Midbrain (tissue), 1 donor: ENCODE measurements around the gene PKNOX1.
A peak's percentile ranks its signal among the peaks of the same experiment; 100 is the strongest.
"Not testable (repeated sequence)": the region's sequence is repeated elsewhere in the genome, so short reads cannot be mapped to it uniquely, and the experiment has no call there.

ENCODE experiments used
- DNase-seq: peaks from one replicate; lab custom pipeline; 2025; lab: John Stamatoyannopoulos, UW

The PKNOX1 gene

DNA sequence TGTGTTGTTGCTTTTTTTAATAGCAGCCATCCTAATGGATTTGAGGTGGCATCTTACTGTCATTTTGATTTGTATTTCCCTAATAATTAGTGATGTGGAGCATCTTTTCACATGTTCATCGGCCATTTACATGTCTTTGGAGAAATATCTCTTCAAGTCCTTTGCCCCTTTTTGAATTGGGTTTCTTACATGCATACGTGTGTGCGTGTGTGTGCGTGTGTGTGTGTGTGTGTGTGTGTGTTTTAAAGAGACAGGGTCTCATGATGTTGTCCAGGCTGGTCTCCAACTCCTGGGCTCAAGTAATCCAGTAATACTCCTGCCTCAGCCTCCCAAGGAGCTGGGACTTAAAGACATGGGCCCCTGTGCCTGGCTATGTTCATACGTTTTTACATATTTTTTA, 9.5 kb downstream of the PKNOX1 start:
- no peak for DNase-seq

DNA sequence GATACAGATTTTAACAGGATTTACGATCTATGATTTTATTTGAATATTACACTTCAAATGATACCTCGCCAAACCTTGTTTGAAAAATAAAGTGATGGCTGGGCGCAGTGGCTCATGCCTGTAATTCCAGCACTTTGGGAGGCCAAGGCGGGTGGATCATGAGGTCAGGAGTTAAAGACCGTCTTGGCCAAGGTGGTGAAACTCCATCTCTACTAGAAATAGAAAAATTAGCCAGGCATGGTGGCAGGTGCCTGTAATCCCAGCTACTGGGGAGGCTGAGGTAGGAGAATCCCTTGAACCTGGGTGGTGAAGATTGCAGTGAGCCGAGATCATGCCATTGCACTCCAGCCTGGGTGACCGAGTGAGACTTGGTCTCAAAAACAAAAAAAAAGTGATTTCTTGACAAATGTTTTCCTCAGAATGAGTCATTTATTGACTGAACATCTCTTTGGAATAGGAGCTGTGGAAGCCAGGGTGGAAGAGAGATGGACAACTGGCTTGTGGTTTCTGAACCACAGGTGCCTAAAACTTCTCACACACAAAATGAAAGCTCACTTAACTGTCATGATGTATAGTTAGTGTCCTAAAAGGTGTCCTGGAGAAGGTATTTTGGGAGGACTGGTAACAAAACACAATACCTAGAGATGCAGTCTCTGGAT, 11.9 kb downstream of the PKNOX1 start:
- DNase-seq = no peak

DNA sequence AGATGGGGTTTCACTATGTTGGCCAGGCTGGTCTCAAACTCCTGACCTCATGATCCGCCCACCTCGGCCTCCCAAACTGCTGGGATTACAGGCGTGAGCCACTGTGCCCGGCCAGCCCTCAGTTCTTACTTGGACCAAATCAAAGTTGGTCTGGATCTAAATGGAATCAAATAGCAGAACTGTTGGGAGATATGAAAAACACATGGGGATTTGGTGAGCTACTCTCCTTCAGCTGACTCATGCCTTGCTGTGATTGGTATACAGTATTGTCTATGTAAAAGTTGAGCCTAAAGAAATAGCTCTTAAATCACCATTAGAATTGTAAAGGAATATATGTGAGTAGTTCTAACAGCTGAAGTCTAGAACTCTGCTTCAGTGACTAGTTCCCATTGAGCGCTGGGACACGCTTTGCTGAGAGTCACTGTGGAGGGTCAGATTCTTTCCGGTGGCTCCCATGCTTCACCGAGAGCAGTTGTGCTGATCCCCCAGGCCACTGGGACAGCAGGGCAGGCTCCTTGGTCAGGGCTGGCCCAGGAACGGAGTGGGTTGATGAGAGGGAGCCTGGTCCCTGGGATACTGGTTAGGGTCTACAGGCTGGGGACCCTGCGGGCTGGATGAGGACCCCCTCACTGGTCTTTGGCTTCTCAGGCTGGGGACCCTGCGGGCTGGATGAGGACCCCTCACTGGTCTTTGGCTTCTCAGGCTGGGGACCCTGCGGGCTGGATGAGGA, 14.0 kb downstream of the PKNOX1 start:
- no peak for DNase-seq

DNA sequence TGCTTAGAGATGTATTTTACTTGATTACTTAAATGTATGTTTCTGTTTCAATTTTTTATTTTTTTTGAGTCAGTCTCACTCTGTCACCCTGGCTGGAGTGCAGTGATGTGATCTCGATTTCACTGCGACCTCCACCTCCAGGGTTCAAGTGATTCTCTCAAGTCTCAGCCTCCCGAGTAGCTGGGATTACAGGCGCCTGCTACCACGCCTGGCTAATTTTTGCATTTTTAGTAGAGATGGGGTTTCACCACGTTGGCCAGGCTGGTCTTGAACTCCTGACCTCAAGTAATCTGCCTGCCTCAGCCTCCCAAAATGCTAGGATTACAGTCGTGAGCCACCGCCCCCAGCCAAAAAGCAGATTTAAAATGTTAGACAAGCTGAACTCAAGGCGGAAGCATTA, 15.0 kb downstream of the PKNOX1 start:
- not testable (repeated sequence) for DNase-seq

DNA sequence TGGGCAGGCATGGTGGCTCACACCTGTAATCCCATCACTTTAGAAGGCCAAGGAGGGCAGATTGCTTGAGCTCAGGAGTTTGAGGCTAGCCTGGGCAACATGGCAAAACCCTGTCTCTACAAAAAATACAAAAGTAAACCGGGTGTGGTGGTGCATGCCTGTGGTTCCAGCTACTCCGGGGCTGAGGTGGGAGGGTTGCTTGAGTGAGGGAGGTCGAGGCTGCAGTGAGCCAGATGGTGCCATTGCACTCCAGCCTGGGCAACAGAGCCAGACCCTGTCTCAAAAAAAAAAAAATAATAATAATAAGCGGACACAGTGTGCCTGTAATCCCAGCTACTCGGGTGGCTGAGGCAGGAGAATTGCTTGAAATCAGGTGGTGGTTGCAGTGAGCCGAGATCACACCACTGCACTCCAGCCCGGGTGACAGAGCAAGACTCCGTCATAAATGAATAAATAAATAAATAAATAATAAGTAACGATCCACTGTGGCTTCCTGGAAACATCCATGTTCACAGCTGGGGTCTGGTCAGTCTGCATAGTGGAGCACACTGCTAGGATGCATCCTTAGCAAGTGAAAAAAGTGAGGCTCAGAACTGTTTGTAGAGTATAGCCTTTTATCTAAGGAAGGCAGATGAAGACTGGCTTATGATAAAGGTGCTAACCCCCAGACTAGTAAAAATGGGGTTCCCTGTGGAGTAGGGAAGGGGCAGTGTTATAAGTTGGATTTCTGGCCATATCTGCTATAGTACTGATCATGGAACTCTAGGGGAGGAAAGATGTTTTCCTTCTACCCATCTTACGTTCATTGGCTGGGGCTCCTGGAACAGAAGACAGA, 15.7 kb downstream of the PKNOX1 start:
- no peak for DNase-seq

DNA sequence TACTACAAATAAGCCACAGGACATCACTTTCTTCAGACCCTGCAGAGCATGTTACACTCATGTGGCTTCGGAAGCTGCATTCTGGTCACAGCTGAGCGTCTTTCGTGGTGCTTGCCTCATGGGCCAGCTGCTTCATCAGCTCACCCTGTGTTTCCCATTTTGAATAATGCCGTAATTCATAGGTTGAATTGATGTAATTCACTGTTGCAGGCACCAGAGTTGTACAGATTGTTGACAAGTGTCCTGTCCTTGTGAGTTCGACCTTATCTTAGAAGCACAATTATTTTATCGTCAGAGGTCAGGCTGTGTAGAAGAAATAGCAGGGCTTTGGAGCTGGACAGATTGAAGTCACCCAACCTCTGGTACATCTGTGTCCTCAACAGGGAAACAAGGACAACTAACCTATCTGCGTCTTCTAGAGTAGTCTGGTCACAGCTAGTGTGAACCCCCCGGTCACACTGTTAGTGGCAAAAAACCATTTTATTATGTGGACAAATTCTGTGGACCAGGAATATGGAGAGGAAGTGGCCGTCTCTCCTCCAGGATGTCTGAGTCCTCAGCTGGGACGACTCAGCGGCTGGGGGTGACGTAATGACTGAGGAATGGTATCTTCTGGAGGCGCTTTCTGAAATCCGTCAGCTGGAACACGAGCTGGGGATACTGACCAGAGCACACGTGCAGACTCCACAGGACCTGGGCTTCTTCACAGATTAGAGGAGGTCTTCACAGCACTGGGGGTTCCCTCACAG, 17.8 kb downstream of the PKNOX1 start:
- no peak for DNase-seq

DNA sequence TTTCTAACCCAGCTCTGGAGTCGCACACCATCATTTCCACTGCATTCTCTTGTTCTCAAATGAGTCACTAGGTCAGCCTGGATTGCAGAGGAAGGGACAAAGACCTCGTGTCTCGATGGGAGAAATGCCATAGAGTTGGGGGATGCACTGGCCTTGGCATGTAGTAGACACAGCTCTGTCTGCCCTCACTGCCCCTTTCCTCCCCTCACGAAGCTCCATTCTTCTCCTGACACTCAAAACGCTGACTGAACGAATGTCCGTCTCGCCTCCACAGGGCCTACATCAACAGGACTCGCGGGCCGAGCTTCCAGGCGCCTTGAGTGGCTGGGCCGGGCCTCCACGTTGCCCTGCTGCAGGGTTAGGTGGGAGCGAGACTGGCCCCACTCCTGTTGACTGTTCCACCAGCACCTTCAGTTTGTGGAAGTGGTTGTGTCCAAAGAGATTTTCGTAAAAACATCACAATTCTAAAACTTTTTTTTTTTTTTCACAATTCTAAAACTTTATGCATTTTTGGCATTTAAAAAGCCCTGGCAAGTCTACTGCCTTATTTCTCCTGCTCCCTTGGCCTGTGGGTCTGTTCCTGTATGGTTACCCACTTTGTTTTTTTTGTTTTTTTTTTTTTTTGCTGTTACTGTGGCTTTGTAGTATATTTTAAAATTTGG, 18.8 kb downstream of the PKNOX1 start:
- DNase-seq = no peak

DNA sequence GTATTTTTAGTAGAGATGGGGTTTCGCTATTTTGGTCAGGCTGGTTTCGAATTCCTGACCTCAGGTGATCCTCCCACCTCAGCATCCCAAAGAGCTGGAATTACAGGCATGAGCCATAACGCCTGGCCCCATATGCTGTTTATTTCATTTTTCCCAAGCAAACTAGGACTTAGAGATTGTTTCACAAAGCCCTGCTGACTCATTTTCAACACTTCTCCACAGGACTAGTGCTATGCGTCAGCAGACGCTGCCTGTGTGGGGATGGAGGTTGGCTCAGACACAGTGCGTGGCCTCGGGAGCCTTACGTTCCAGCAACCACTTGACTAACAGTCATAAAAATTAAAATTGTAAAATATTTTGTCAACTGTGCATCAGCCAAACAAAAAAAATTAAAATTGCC, 22.7 kb downstream of the PKNOX1 start:
- DNase-seq = no peak

DNA sequence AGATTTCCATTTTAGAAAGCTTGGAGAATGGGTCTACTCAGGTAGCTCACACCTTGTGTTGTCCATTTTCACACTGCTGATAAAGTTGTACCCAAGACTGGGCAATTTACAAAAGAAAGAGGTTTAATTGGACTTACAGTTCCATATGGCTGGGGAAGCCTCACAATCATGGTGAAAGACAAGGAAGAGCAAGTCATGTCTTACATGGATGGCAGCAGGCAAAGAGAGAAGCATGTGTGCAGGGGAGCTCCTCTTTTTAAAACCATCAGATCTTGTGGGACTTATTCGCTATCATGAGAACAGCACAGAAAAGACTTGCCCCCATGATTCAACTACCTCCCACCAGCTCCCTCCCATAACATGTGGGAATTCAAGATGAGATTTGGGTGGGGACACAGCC, 23.6 kb downstream of the PKNOX1 start:
- not testable (repeated sequence) for DNase-seq

DNA sequence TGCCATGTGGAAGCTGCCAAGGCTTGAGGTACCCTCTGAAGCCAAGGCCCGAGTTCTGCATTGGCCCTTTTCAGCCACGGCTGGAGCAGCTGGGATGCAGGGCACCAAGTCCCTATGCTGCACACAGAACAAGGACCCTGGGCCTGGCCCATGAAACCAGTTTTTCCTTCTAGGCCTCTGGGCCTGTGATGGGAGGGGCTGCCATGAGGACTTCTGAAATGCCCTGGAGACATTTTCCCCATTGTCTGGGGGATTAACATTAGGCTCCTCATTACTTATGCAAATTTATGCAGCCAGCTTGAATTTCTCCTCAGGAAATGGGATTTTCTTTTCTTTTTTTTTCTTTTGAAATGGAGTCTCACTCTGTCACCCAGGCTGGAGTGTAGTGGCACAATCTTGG, 24.8 kb downstream of the PKNOX1 start:
- not testable (repeated sequence) for DNase-seq

DNA sequence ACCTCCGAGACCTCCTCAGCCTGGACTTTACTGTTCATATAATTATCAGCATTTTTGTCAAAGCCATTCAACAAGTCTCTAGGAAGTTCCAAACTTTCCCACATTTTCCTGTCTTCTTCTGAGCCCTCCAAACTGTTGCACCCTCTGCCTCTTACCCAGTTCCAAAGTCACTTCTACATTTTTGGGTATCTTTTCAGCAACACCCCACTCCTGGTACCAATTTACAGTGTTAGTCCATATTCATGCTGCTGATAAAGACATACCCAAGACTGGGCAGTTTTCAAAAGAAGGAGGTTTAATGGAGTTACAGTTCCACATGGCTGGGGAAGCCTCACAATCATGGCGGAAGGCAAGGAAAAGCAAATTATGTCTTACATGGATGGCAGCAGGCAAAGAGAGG, 25.7 kb downstream of the PKNOX1 start:
- not testable (repeated sequence) for DNase-seq

DNA sequence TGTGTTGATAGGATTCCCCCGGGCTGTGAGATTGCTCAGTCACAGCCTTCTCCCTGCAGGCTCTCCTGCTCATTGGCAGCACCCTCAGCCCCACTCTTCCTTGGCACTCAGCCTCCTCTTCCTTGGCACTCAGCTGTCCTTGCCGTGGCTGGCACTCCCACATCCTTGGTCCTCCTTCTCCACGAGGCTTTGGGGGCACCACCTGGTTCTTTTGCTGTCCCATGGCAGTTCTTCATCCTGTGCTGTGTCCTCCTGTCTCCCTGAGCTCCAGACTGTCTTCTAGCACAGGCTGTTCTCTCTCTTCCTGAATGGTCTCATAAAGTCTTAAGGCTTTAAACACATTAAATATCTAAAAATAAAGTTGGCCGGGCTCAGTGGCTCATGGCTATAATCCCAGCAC, 27.0 kb downstream of the PKNOX1 start:
- DNase-seq = peak; percentile 28

DNA sequence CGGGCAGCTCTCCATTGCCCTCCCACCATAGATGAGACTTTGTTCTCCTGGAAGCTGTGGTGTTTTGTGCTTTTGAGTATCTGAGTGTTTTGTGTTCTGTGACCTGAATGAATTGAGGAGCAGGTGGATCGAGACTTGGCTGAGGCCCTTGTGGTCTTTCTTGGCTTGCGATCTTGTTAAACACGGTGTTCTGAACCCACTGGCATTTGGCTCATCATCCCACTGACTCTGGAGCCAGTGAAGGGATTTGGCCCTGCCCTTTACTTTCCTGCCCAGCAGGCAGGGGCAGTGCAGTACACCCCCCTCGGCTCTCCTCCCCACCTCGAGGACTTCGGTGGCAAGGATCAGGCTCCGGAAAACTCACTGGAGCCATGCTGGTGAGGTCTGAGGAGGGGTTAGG, 30.6 kb downstream of the PKNOX1 start:
- DNase-seq = no peak

DNA sequence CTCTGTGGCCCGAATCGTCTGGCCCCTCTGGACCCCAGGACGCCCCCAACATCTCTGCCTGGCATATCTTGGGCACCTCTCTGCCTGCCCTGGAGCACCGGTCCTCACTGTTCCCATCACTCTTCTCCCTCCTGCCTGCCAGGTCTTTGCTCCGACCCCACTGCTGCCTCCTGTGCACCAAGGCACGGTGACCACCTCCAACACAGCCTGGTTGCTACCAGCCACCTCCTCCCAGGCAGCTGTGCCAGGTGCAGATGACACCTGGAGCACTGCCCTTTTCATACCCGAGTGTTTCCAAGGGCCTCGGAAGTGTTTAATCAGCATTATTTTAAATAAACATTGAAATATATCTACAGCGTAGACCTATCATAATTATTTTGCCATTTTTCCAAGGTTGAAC, 31.3 kb downstream of the PKNOX1 start:
- no peak for DNase-seq

DNA sequence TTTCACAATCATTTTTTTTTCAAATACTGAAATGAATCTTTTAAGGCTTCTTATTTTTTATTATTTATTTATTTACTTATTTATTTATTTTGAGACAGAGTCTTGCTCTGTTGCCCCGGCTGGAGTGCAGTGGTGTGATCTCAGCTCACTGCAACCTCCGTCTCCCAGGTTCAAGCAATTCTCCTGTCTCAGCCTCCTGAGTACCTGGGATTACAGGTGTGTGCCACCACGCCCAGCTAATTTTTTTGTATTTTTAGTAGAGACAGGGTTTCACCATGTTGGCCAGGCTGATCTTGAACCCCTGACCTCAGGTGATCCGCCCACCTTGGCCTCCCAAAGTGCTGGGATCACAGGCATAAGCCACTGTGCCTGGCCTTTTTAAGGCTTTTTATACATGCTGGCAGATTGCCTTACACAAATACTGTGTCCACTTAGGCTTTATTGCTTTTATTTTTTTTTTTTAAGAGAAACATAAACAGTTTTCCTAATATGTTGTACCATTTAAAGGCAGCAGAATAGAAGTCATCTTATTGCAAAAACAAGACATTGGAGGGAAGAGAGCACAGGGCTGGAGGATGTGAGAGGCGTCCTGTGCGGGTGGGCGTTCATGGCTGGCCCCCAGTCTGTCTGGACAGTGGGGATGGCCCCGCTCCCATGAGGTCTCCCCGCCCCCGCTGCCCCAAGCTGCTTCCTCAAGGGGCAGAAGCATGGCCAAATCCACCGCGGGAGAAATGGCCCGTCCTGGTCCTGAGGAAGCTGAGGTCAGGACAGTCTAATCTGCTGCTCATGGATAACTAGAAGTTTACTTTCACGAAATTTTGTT, 31.9 kb downstream of the PKNOX1 start:
- not testable (repeated sequence) for DNase-seq

DNA sequence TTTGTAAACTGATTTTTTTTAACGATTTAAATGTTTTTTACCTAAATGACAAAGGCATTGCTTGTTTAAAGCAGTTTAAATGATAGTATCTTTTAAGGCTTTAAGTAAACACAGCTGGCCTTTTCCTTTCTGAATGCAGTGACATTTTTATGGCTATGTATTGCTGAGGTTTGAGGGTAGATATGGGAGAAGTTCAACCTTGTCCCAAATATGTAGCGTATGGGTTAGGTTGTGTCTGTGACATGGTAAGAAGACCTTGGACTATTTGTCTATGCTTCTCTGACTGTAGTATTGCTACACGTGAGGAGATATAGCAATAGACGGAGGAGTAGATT, 32.5 kb downstream of the PKNOX1 start:
- DNase-seq = no peak

DNA sequence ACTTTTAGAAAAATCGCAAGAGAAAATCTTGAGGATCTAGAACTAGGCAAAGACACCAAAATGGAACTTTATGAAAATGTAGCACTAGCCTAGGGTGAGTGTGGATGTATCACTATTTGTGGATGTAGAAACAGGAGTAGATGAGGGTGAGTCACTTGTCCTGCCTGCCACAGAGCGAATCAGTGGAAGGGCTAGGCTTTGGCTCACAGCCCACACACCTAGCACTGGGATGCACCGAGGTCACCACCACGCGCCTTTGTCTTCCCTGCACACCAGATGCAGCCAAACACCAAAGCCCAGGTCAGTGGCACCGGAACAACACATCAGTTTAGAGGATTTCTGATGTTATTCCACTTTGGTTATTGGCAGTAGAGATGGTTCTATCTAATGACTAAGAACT, 38.2 kb downstream of the PKNOX1 start:
- DNase-seq = no peak

DNA sequence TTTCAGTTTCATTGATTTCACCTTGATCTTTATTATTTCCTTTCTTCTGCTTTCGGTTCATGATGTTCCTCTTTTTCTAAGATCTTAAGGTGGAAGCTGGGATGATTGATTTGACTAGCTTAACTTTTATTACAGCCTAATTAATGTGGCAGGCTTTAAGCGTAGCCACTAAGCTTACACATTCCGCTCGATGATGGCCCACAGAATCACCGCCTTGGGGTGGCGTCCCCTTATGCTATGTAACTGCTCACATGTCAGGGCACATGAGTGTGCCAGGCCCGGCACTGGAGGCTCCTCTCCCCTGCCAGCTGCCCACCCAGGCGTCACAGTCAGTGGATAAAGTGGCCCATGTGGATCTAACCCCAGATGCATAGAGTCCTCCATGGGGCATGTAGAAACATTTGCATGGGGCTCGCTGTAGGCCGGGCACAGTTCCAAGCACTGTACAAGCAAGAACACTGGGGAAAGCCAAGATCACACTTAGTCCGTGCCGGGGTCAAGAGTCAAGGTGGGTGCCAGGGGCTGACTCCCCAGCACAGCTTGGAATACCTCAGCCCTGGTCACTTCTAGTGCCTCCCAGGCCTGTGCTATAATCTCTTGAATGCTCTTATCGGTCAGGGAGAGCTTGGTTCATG, 41.7 kb downstream of the PKNOX1 start:
- DNase-seq = no peak

DNA sequence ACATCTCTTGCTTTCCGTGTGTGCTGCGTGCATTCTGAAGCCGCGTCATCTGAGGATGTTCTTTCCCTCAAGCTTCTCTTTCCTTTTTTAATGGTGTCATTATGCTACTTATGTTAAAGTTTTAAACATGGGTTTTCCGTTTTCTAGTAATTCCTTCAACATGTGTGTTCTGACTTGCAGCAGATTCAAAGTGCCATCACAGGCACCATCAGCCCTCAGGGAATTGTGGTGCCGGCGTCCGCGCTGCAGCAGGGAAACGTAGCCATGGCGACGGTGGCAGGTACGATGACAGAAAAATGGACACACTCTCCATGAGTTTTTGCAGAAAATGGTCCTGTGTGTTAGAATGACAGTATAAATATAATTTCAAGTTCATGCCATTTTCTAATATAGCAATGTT, 42.4 kb downstream of the PKNOX1 start:
- DNase-seq = no peak

DNA sequence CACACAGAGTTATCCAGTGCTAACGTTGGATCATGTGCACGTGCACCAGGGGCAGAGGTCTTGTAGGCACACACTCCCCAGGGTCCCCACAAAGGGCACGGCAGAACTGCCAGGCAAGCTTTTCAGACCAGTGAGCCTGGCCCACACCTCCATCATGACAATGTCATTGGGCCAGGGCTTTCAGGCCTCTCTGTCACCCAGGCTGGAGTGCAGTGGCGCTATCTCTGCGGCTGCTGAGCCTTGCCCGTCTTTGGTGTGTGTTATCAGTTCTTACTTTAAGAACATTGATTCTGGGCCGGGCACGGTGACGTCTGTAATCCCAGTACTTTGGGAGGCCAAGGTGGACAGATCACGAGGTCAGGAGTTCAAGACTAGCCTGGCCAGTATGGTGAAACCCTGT, 44.2 kb downstream of the PKNOX1 start:
- no peak for DNase-seq
